Epithelial cell of prostate (primary cell): ENCODE measurements around the gene PDIA3.
"Not testable (repeated sequence)": the region's sequence is repeated elsewhere in the genome, so short reads cannot be mapped to it uniquely, and the experiment has no call there.

ENCODE experiments used
- DNase-seq: peaks from one replicate; pipeline ENCODE4 v3.0.0-alpha.2; 2011; ENCODE audit warnings: low read depth, low spot score
- H3K27ac ChIP-seq: fragments of 450-650 bp; 2 replicates; pipeline ENCODE4 v1.5.1; 2017; ENCODE audit warnings: mild to moderate bottlenecking

The PDIA3 gene

DNA sequence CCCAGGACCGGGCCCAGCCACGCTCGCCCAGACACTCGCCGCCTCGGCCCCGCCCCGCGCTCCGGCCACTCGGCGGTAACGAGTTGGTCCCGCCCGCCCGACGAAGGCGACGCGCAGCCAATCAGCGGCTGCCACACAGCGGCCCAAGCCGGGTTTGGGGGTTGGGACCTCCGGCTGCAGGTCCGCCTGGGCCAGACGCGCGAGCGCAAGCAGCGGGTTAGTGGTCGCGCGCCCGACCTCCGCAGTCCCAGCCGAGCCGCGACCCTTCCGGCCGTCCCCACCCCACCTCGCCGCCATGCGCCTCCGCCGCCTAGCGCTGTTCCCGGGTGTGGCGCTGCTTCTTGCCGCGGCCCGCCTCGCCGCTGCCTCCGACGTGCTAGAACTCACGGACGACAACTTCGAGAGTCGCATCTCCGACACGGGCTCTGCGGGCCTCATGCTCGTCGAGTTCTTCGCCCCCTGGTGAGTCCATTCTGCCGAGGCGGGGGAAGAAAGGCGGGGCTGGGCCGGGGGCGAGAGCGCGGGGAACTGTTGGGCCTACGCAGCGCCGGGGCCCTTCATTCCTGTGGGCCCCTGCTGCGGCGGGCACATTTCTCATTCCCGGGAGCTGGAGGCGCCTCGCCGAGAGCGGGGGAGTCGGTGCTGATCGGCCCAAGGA, at the start of gene PDIA3:
TSS of gene PDIA3 (plus strand) at position 194 of the 658 bp plus-strand sequence. CDS start at position 296, 102 bp downstream.
- peak; percentile 45 for DNase-seq
- peak within 1 kb of the TSS; percentile 73 for H3K27ac ChIP-seq

- no peak for DNase-seq
- no peak overlapping the region for H3K27ac ChIP-seq
These were observed 44.1 kb upstream of the PDIA3 start for GRCh38 chr15:43702174-43702573.

GRCh38 chr15:43702701-43703424, 43.4 kb upstream of the PDIA3 start:
- no peak for DNase-seq
- no peak overlapping the region for H3K27ac ChIP-seq

GRCh38 chr15:43710431-43711131, 35.7 kb upstream of the PDIA3 start:
- not testable (repeated sequence) for H3K27ac ChIP-seq, DNase-seq

- no peak for DNase-seq
- no peak overlapping the region for H3K27ac ChIP-seq
These were observed 23.1 kb upstream of the PDIA3 start for GRCh38 chr15:43723151-43723550.

DNA sequence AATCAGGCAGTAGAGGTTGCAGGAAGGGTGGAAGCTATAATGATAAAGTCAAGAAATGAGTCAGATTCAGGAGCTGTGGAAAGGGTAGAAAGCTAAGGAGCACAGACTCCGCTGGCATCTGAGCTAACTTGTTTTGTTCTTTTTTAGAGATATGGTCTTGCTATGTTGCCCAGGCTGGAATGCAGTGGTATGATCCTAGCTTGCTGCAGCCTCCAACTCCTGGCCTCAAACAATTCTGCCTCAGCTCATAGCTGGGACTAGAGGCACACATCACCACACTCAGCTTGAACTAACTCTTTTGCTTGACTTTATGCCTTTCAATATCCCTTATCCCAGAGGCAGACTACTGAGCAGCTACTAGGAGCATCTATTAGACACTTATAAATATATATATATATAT, 19.9 kb upstream of the PDIA3 start:
- not testable (repeated sequence) for H3K27ac ChIP-seq, DNase-seq

DNA sequence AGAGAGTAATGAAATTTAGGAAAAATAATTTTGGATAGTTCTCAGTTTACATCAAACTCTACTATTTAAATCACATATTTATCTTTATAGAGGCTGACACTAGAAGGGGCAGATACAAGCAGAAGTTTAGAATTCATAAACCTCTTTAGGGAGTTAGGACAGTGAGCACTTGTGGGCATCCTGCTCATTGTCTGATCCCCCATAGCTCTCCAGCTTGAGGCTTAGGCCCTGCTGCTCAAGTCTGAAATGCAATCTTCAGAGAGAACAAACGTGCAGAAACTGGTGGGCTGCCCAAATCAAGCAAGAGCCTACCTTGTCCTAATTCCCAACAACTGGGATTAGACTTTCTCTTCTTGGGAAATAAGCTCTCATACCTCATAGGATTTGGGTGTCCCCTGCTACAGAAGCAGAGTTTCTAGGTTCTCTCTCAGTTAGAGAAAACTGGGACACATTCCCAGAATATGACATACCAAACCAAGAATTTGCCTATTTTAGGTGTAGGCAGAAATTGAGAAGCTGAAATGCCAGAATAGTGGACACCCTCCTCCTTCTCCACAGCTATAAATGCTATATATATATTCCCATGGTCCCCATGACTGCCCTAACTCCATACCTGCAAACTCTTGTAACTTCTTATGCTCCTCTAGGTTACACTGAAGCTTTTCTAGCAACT, 18.0 kb upstream of the PDIA3 start:
- not testable (repeated sequence) for DNase-seq, H3K27ac ChIP-seq

DNA sequence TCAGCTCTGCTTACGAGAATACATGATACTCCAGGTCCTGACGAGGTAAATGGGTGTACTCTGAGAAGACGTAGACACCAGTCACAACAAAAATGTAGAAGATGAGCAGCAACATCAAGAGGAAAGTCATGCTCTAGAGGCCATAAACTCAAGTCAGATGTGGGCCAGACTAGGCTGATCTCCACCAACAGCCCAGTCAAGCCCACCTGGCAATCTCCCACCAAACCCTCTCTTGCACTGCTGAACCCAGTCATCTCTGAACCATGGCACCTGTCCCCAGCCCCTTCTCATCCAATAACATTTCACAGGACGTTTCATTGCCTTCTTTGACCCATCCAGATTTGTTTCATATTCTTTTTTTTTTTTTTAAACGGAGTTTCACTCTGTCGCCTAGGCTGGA, 10.8 kb upstream of the PDIA3 start:
- DNase-seq: no peak
- no peak overlapping the region for H3K27ac ChIP-seq

DNA sequence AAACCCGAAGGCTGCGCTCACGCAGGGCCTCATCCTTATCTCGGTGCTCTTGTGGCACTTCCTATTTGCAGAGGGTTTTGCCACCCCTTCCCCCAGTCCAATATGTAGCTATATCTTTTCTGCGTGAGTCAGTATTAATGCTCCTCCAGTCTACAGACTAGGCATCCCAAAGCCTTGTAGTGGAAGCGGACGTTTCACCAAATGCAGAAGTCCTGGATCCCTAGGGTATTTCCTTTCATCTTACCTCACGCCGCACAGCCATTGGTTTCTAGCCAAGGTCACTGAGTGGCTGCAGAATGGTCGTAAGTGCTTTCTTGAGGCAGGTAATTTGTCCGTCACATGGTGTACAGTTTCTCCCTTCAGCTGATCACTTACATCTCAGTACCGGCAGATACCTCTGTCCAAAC, 668 bp downstream of the PDIA3 start:
- DNase-seq: not testable (repeated sequence)
- peak overlapping the region; percentile 73 for H3K27ac ChIP-seq

DNA sequence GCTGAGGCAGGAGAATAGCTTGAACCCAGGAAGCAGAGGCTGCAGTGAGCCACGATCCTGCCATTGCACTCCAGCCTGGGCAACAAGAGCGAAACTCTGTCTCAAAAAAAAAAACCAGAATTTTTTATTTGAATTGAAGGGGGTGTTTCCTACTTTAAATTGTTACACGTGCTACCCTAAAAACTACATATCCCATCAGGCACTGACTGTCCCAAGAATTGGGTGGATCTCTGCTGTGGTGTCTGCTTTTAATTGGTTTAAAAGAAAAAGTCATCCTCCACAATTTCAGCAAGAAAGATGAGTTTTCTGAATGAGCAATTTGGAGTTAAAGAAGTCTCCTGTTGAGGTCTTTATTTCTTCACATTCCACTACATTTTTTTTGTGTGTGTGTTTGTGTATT, 2.1 kb downstream of the PDIA3 start:
- no peak overlapping the region for H3K27ac ChIP-seq
- no peak for DNase-seq

GRCh38 chr15:43749690-43750345, 3.6 kb downstream of the PDIA3 start:
- no peak for DNase-seq
- H3K27ac ChIP-seq: no peak overlapping the region

GRCh38 chr15:43751885-43752284, 5.6 kb downstream of the PDIA3 start:
- DNase-seq: no peak
- H3K27ac ChIP-seq: no peak overlapping the region

- DNase-seq: no peak
- no peak overlapping the region for H3K27ac ChIP-seq
These were observed 16.6 kb downstream of the PDIA3 start for GRCh38 chr15:43762824-43763223.

DNA sequence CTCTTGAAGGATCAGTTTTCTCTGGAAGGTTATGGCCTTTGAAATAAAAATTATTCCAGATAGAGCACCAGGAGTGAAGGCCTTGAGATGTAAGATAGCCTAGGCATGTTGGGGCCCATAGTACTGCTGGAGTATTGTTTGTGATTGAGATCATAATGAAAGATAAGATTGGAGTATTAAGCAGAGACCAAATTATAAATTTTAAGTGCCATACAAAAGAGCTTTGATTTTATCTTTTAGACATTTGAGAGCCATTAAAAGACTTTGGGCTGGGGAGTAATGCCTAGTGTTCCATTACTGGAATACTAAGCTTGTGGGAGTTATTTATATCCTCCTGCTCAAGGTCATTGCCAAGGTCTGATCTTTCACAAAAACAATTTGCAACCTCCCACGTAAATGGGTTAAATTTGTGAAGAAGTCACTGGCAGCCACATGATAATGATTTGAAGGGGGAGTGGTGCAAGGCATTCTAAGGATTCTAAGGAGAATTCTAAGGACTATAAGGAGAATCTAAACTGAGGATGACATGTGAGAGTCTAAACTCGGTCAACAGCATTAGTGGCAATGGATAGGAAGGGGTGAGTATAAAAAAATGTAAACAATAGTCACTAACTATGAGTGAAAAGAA, 17.7 kb downstream of the PDIA3 start:
- DNase-seq: no peak
- H3K27ac ChIP-seq: no peak overlapping the region

DNA sequence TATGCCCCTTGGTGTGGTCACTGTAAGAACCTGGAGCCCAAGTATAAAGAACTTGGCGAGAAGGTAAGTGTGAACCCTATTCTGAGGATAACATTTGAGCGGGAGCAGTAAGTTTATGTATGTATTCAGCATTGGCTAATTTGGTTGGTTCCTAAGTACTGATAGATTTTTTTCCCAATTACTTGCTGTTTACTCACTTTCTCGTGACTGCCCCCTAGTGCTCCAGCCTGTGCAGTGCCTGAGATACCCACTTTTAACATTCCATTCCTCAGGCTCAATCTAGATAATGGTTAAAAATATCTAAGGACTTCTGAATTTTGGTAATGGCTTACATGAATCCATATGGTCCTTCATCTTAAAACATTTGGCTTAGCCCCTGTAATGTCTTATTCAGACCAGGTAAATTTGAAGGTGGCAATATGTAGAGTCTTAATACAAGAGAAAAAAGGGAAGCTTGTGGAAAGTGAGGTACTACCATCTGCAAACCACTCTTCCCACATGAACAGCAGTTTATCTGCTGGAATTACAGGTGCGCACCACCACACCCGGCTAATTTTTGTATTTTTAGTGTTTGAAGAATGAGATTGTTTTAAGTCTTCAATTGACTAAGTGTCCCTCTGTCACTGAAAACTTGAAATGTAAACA, 23.5 kb downstream of the PDIA3 start:
- H3K27ac ChIP-seq: no peak overlapping the region
- no peak for DNase-seq

GRCh38 chr15:43771816-43772215, 25.6 kb downstream of the PDIA3 start:
- no peak for DNase-seq
- peak overlapping the region; percentile 40 for H3K27ac ChIP-seq

GRCh38 chr15:43772624-43773023, 26.4 kb downstream of the PDIA3 start:
- H3K27ac ChIP-seq: peak overlapping the region; percentile 40
- DNase-seq: no peak

DNA sequence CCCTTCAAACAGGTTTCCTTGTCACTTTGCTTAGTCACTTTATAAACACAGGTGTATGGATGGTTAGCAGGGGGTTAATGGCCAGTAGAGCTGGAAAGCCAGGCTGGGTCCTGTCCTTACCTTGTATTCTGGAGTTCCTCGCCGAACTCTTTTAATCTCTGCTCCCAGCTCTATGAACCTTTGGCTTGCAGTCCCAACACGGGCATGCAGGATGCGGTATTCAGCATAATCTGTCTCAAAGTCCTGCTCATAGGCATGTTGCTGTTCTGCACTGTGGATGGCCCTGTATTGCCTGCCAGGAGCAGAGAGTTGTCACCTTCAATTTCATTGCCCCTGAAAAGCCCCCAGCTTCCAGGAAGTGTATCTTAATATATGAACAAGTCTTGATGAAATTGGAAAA, 27.8 kb downstream of the PDIA3 start:
- DNase-seq: no peak
- peak overlapping the region; percentile 56 for H3K27ac ChIP-seq

GRCh38 chr15:43775411-43775965, 29.2 kb downstream of the PDIA3 start:
- H3K27ac ChIP-seq: peak overlapping the region; percentile 56
- DNase-seq: no peak
